HepG2 (cell line): ENCODE measurements around the gene TACC3. TPM values are rescaled to one million over a fixed set of nuclear protein-coding genes. Genes with fewer than 3 reads are reported as not detected.

Experiments
- BATF2 ChIP-seq: sonication (generic); formaldehyde crosslinking; IDR thresholded peaks from 2 replicates; pipeline ENCODE4 v1.8.0; 2022; ENCODE audit warnings: mild to moderate bottlenecking, missing genetic modification reagents, moderate library complexity
- FOXM1 ChIP-seq: sonication (generic); formaldehyde crosslinking; IDR thresholded peaks from 2 replicates; pipeline ENCODE4 v1.5.0; 2020; ENCODE audit warnings: missing genetic modification reagents
- FOXP4 ChIP-seq: sonication (generic); formaldehyde crosslinking; IDR thresholded peaks from 2 replicates; pipeline ENCODE4 v1.4.0; 2020; ENCODE audit warnings: missing genetic modification reagents
- GTF2F1 ChIP-seq: fragments of 150-350 bp; IDR thresholded peaks from 2 replicates; pipeline ENCODE4 v1.6.1; 2014; ENCODE audit warnings: low read length
- KDM5B ChIP-seq: sonication (generic); formaldehyde crosslinking; IDR thresholded peaks from 2 replicates; pipeline ENCODE4 v1.4.0; 2020; ENCODE audit warnings: missing genetic modification reagents, mild to moderate bottlenecking, borderline replicate concordance
- LCORL ChIP-seq, 2 experiments: fragments of 450-650 bp in 1 of 2; sonication (generic) in 1 of 2; formaldehyde crosslinking in 1 of 2; IDR thresholded peaks; 2 replicates each; pipeline versions ENCODE4 v1.5.0 to v1.6.1; 2017 to 2020; ENCODE audit warnings: antibody characterized with exemption in 1 of 2, missing genetic modification reagents in 1 of 2
- MAFK ChIP-seq, 2 experiments: IDR thresholded peaks in 1 of 2; conservative IDR thresholded peaks in 1 of 2; 2 replicates each; pipeline ENCODE4 v1.6.1; 2011; ENCODE audit warnings: improper control_type of control experiment in 2 of 2, low read length in 2 of 2
- MED1 ChIP-seq: sonication (generic); formaldehyde crosslinking; IDR thresholded peaks from 2 replicates; pipeline ENCODE4 v1.4.0; 2020; ENCODE audit warnings: missing genetic modification reagents
- MTA1 ChIP-seq: sonication (generic); formaldehyde crosslinking; IDR thresholded peaks from 2 replicates; pipeline ENCODE4 v1.4.0; 2020; ENCODE audit warnings: missing genetic modification reagents, mild to moderate bottlenecking, borderline replicate concordance
- PAWR ChIP-seq: sonication (generic); formaldehyde crosslinking; IDR thresholded peaks from 2 replicates; pipeline ENCODE4 v1.4.0; 2020; ENCODE audit warnings: missing genetic modification reagents, mild to moderate bottlenecking, borderline replicate concordance
- PITX1 ChIP-seq: sonication (generic); formaldehyde crosslinking; IDR thresholded peaks from 2 replicates; pipeline ENCODE4 v1.5.1; 2020; ENCODE audit warnings: mild to moderate bottlenecking, missing genetic modification reagents
- POLR2A ChIP-seq, 2 experiments: IDR thresholded peaks; 2 replicates each; pipeline ENCODE4 v1.6.1; 2011; ENCODE audit warnings: low read depth in 2 of 2, low read length in 2 of 2, mild to moderate bottlenecking in 1 of 2, moderate library complexity in 1 of 2; ENCODE audit not compliant: insufficient read depth in 1 of 2
- SAP130 ChIP-seq: IDR thresholded peaks from 2 replicates; pipeline ENCODE4 v1.6.1; 2016; ENCODE audit warnings: low read depth
- TFDP2 ChIP-seq: sonication (generic); formaldehyde crosslinking; IDR thresholded peaks from 2 replicates; pipeline ENCODE4 v1.4.0; 2020; ENCODE audit warnings: missing genetic modification reagents
- WIZ ChIP-seq: sonication (generic); formaldehyde crosslinking; IDR thresholded peaks from 2 replicates; pipeline ENCODE4 v1.5.1; 2020; ENCODE audit warnings: mild to moderate bottlenecking, missing genetic modification reagents
- polyA plus RNA-seq, 8 experiments: library from polyadenylated mRNA; depleted of rRNA in 3 of 8; stranded (reverse) in 7 of 8; unstranded in 1 of 8; fragments of >200 nt; fragmentation: Illumina TruSeq in 4 of 8; extraction: Trizol in 4 of 8; gene quantifications; 2 replicates each; pipeline versions ENCODE4 v1.2.1 to v1.2.3, GENCODE V29; 2011 to 2016; ENCODE audit warnings: low read depth in 4 of 8, missing spikeins in 1 of 8, mixed read lengths in 1 of 8; ENCODE audit not compliant: insufficient read depth in 1 of 8
- total RNA-seq, 5 experiments: library from RNA; depleted of rRNA; stranded (reverse); fragments of >200 nt; fragmentation: Illumina TruSeq; extraction: Trizol; gene quantifications; 2 replicates each; pipeline ENCODE4 v1.2.3, GENCODE V29; 2016; ENCODE audit warnings: low read depth in 1 of 5
- TF ChIP-seq, protein P1 (sequence below): sonication (generic); formaldehyde crosslinking; IDR thresholded peaks from 2 replicates; pipeline ENCODE4 v1.5.1; 2020; ENCODE audit warnings: missing genetic modification reagents, mild to moderate bottlenecking, borderline replicate concordance
- TF ChIP-seq, protein P2 (sequence below): sonication (generic); formaldehyde crosslinking; conservative IDR thresholded peaks from 2 replicates; pipeline ENCODE4 v1.4.0; 2020; ENCODE audit warnings: mild to moderate bottlenecking, missing genetic modification reagents, moderate library complexity

Gene TACC3
- total and polyA plus RNA-seq, 2 of the 13 experiments (the other 11 are each of a cell fraction or from before 2014, with no cell fraction given): 20.3 to 21.2 TPM

DNA sequence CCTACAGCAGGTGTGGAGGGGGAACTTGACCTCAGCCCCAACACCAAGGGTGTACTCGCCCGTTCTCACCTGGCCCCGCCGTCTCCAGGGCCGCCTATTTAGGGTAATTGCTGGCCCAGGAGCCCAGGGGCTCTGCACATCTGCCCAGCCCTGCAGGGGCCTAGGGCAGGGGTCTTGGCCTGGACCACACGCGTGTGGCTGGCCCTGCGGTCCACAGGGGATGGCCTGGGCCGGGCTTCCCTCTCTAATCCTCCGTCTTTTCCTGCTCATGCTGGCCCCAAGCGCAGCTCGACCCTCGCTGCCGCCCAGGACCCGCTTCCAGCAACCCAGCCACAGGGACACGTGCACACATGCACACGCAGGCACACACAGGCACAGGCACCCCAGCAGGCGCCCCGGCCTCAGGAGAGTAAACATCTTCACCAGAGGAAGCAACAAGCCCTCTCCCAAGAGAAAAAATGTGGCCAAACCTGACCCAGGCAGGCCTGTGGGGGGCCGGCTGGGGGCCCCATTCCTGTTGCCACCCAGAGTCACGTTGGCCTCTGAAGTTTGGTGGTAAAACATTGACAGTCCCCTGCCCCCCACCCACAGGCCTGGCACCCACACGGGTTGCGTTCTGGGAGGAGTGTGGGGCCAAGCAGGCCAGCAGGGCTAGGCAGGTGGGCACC, 47.2 kb downstream of the TACC3 start (continued):
- peak; percentile 65 for TF ChIP-seq FOXP4 (CRISPR knock-in tag)
- TF ChIP-seq MTA1 (CRISPR knock-in tag): peak; percentile 33; the same call in 1 of the 2 replicates
- no peak for TF ChIP-seq LCORL (IDR thresholded peaks at IDR 0.05)
- peak; percentile 47; the same call in 1 of the 2 replicates for TF ChIP-seq LCORL (CRISPR knock-in tag; IDR thresholded peaks at IDR 0.05)
- no peak for TF ChIP-seq PAWR (CRISPR knock-in tag)
- no peak for TF ChIP-seq FOXM1
- peak; percentile 50; the same call in 1 of the 2 replicates for TF ChIP-seq TFDP2
- TF ChIP-seq GTF2F1: no peak
- peak; percentile 54; the same call in 1 of the 2 replicates for TF ChIP-seq SAP130 (CRISPR knock-in tag)
- peak; percentile 82 for TF ChIP-seq MED1
- TF ChIP-seq, protein P1, sequence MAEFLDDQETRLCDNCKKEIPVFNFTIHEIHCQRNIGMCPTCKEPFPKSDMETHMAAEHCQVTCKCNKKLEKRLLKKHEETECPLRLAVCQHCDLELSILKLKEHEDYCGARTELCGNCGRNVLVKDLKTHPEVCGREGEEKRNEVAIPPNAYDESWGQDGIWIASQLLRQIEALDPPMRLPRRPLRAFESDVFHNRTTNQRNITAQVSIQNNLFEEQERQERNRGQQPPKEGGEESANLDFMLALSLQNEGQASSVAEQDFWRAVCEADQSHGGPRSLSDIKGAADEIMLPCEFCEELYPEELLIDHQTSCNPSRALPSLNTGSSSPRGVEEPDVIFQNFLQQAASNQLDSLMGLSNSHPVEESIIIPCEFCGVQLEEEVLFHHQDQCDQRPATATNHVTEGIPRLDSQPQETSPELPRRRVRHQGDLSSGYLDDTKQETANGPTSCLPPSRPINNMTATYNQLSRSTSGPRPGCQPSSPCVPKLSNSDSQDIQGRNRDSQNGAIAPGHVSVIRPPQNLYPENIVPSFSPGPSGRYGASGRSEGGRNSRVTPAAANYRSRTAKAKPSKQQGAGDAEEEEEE (CRISPR knock-in tag): no peak
- TF ChIP-seq, protein P2, sequence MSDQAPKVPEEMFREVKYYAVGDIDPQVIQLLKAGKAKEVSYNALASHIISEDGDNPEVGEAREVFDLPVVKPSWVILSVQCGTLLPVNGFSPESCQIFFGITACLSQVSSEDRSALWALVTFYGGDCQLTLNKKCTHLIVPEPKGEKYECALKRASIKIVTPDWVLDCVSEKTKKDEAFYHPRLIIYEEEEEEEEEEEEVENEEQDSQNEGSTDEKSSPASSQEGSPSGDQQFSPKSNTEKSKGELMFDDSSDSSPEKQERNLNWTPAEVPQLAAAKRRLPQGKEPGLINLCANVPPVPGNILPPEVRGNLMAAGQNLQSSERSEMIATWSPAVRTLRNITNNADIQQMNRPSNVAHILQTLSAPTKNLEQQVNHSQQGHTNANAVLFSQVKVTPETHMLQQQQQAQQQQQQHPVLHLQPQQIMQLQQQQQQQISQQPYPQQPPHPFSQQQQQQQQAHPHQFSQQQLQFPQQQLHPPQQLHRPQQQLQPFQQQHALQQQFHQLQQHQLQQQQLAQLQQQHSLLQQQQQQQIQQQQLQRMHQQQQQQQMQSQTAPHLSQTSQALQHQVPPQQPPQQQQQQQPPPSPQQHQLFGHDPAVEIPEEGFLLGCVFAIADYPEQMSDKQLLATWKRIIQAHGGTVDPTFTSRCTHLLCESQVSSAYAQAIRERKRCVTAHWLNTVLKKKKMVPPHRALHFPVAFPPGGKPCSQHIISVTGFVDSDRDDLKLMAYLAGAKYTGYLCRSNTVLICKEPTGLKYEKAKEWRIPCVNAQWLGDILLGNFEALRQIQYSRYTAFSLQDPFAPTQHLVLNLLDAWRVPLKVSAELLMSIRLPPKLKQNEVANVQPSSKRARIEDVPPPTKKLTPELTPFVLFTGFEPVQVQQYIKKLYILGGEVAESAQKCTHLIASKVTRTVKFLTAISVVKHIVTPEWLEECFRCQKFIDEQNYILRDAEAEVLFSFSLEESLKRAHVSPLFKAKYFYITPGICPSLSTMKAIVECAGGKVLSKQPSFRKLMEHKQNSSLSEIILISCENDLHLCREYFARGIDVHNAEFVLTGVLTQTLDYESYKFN (CRISPR knock-in tag): peak; percentile 64
- no peak for TF ChIP-seq MAFK (conservative IDR thresholded peaks at IDR 0.05 in 1 of 2, IDR thresholded peaks at IDR 0.05 in 1 of 2; ENCODE audit: low read length in 2 of 2)
- no peak for TF ChIP-seq POLR2A (IDR thresholded peaks at IDR 0.05; ENCODE audit: insufficient read depth in 1 of 2, low read depth in 2 of 2, low read length in 2 of 2)
- 0 out of 2 replicates have a peak, but pooled peaks have one; percentile 14 for TF ChIP-seq PITX1 (CRISPR knock-in tag)
- no peak for TF ChIP-seq BATF2 (CRISPR knock-in tag)
- peak; percentile 67 for TF ChIP-seq KDM5B (CRISPR knock-in tag)
- 0 out of 2 replicates have a peak, but pooled peaks have one; percentile 37 for TF ChIP-seq WIZ (CRISPR knock-in tag)
